ENCODE measurements around the gene ARMH1. TPM values are rescaled to one million over a fixed set of nuclear protein-coding genes. Genes with fewer than 3 reads are reported as not detected.
A peak's percentile ranks its signal among the peaks of the same experiment; 100 is the strongest.

Gene ARMH1
- total RNA-seq, 6 donors from 2014 or later = 4.6 to 29.3 (median 13.0) TPM

- H3K27ac ChIP-seq = no peak overlapping the region
These were observed 26.6 kb upstream of the ARMH1 start for GRCh38 chr1:44647896-44648295.

GRCh38 chr1:44648529-44649250 is 25.8 kb upstream of the ARMH1 start:
- peaks cover 25 to 84% (median 71%) of the 10 kb centered on the region in 4 donors for H3K36me3 ChIP-seq
- H3K4me3 ChIP-seq = no peak overlapping the region
- TF ChIP-seq POLR2AphosphoS5 (IDR thresholded peaks at IDR 0.05) (no peak), POLR2A (IDR thresholded peaks at IDR 0.05) (no peak), EP300 (IDR thresholded peaks at IDR 0.05) (no peak), CTCF (IDR thresholded peaks at IDR 0.05) (no peak)
- WGBS, 2 donors = 88% methylated on average over 12 to 13 of the region's 13 CpGs
- DNase-seq (no peak), ATAC-seq (ENCODE audit: low FRiP score in 2 of 2) (no peak)
- no peak overlapping the region for H3K27ac ChIP-seq
- peaks cover 0 to 8% (median 2%) of the 10 kb centered on the region in 4 donors for H3K4me1 ChIP-seq
- no peaks in the 10 kb centered on the region for H3K27me3 ChIP-seq
- H3K9me3 ChIP-seq = no peaks in the 10 kb centered on the region

More at GRCh38 chr1:44647896-44648295, 26.6 kb upstream of the ARMH1 start:
- Histone ChIP-seq H3K9me3 (no peaks in the 10 kb centered on the region), H3K4me1 (peaks cover 0 to 8% (median 2%) of the 10 kb centered on the region in 4 donors), H3K4me3 (no peak overlapping the region), H3K36me3 (peaks cover 25 to 90% (median 77%) of the 10 kb centered on the region in 4 donors), H3K27me3 (no peaks in the 10 kb centered on the region)
- DNase-seq (no peak), ATAC-seq (ENCODE audit: low FRiP score in 2 of 2) (no peak)
- 84 to 93% methylated on average over 2 of the region's 2 CpGs for WGBS, 2 donors
- TF ChIP-seq POLR2AphosphoS5 (IDR thresholded peaks at IDR 0.05) (no peak), CTCF (IDR thresholded peaks at IDR 0.05) (no peak), POLR2A (IDR thresholded peaks at IDR 0.05) (no peak), EP300 (IDR thresholded peaks at IDR 0.05) (no peak)

- peak in 1 of 2 donors; percentile 52 for DNase-seq
- no peaks in the 10 kb centered on the region for H3K9me3 ChIP-seq
- no peak overlapping the region for H3K27ac ChIP-seq
- no peak overlapping the region for H3K4me3 ChIP-seq
- H3K4me1 ChIP-seq = peaks cover 0 to 6% (median 2%) of the 10 kb centered on the region in 4 donors
- H3K27me3 ChIP-seq = no peaks in the 10 kb centered on the region
- WGBS, 2 donors = 88 to 94% methylated on average over 3 to 13 of the region's 13 CpGs
- TF ChIP-seq CTCF (IDR thresholded peaks at IDR 0.05) (no peak), POLR2AphosphoS5 (IDR thresholded peaks at IDR 0.05) (no peak), POLR2A (IDR thresholded peaks at IDR 0.05) (no peak), EP300 (IDR thresholded peaks at IDR 0.05) (no peak)
- H3K36me3 ChIP-seq = peaks cover 21 to 84% (median 65%) of the 10 kb centered on the region in 4 donors
- ATAC-seq (ENCODE audit: low FRiP score in 2 of 2) = no peak
These were observed 24.7 kb upstream of the ARMH1 start for GRCh38 chr1:44649788-44650158.

GRCh38 chr1:44650159-44650831 is 24.2 kb upstream of the ARMH1 start:
- no peak for TF ChIP-seq POLR2AphosphoS5 (IDR thresholded peaks at IDR 0.05)
- TF ChIP-seq CTCF (IDR thresholded peaks at IDR 0.05) = no peak
- no peak for TF ChIP-seq POLR2A (IDR thresholded peaks at IDR 0.05)
- TF ChIP-seq EP300 (IDR thresholded peaks at IDR 0.05) = no peak
- DNase-seq (peak in 1 of 2 donors; percentile 57), ATAC-seq (ENCODE audit: low FRiP score in 2 of 2) (no peak)
- 90 to 91% methylated on average over 8 to 23 of the region's 23 CpGs for whole genome bisulfite sequencing, 2 donors
- peaks cover 0 to under 1% (median 0%) of the 10 kb centered on the region in 4 donors for H3K4me1 ChIP-seq
- H3K27ac ChIP-seq = no peak overlapping the region
- H3K9me3 ChIP-seq = no peaks in the 10 kb centered on the region
- H3K36me3 ChIP-seq = peaks cover 20 to 82% (median 62%) of the 10 kb centered on the region in 4 donors
- H3K4me3 ChIP-seq = no peak overlapping the region
- no peaks in the 10 kb centered on the region for H3K27me3 ChIP-seq
